Loucy (cell line): Measurements from ENCODE around the gene KCNJ1.

Source experiments
- H2AFZ ChIP-seq: fragments of 200-600 bp; sonication (generic); 2 replicates; pipeline ENCODE4 v1.6.0; 2016; ENCODE audit warnings: antibody characterized with exemption, mild to moderate bottlenecking, low read length, moderate library complexity
- H3F3A ChIP-seq: fragments of 200-600 bp; 2 replicates; pipeline ENCODE4 v1.6.0; 2016; ENCODE audit warnings: antibody characterized with exemption, low read depth, mild to moderate bottlenecking
- H3K27me3 ChIP-seq: fragments of 200-600 bp; sonication (generic); 2 replicates; pipeline ENCODE4 v1.6.1; 2014; ENCODE audit warnings: low read length, mild to moderate bottlenecking; ENCODE audit not compliant: insufficient read depth, poor library complexity, severe bottlenecking
- H3K36me3 ChIP-seq: fragments of 200-600 bp; sonication (generic); 2 replicates; pipeline ENCODE4 v1.6.1; 2016; ENCODE audit warnings: low read length; ENCODE audit not compliant: insufficient read depth
- H3K4me1 ChIP-seq: fragments of 200-600 bp; sonication (generic); 2 replicates; pipeline ENCODE4 v1.5.1; 2014; ENCODE audit warnings: low read length, mild to moderate bottlenecking; ENCODE audit not compliant: insufficient read depth, poor library complexity, severe bottlenecking
- H3K4me2 ChIP-seq: fragments of 200-600 bp; sonication (generic); 2 replicates; pipeline ENCODE4 v1.6.0; 2014; ENCODE audit warnings: antibody characterized with exemption, low read length, low read depth, mild to moderate bottlenecking; ENCODE audit not compliant: poor library complexity, severe bottlenecking
- H3K4me3 ChIP-seq: fragments of 200-600 bp; sonication (generic); 2 replicates; pipeline ENCODE4 v1.5.1; 2014; ENCODE audit warnings: low read length, mild to moderate bottlenecking, mixed read lengths; ENCODE audit not compliant: poor library complexity, severe bottlenecking
- H3K79me2 ChIP-seq: fragments of 200-600 bp; sonication (generic); 2 replicates; pipeline ENCODE4 v1.6.1; 2014; ENCODE audit warnings: low read length; ENCODE audit not compliant: insufficient read depth
- H3K9ac ChIP-seq: fragments of 200-600 bp; sonication (generic); 2 replicates; pipeline ENCODE4 v1.6.0; 2014; ENCODE audit warnings: mild to moderate bottlenecking, low read depth, low read length, moderate library complexity; ENCODE audit not compliant: poor library complexity, severe bottlenecking
- H3K9me2 ChIP-seq: fragments of 200-600 bp; sonication (generic); replicated peaks from 2 replicates; pipeline ENCODE4 v1.6.1; 2016; ENCODE audit warnings: low read depth, low read length, mixed read lengths
- H3K9me3 ChIP-seq: fragments of 200-600 bp; sonication (generic); 2 replicates; pipeline ENCODE4 v1.6.1; 2014; ENCODE audit warnings: mild to moderate bottlenecking, antibody characterized with exemption, low read length, low read depth; ENCODE audit not compliant: insufficient read depth
- H4K20me1 ChIP-seq: fragments of 200-600 bp; sonication (generic); 2 replicates; pipeline ENCODE4 v1.6.0; 2014; ENCODE audit warnings: antibody characterized with exemption, low read length, mild to moderate bottlenecking; ENCODE audit not compliant: insufficient read depth, poor library complexity, severe bottlenecking
- EZH2phosphoT487 ChIP-seq: fragments of 200-600 bp; IDR thresholded peaks from 2 replicates; pipeline ENCODE4 v1.6.1; 2018; ENCODE audit warnings: antibody characterized with exemption, mild to moderate bottlenecking, moderate library complexity, borderline replicate concordance
- TF ChIP-seq, protein P1 (sequence below): fragments of 200-600 bp; sonication (generic); conservative IDR thresholded peaks from 2 replicates; pipeline ENCODE4 v1.5.1; 2014; ENCODE audit warnings: mild to moderate bottlenecking, antibody characterized with exemption, low read length

The KCNJ1 gene

GRCh38 chr11:128909438-128910125 is 42.5 kb upstream of the KCNJ1 start:
- no peaks in the 10 kb centered on the region for H3K36me3 ChIP-seq
- TF ChIP-seq, protein P1, sequence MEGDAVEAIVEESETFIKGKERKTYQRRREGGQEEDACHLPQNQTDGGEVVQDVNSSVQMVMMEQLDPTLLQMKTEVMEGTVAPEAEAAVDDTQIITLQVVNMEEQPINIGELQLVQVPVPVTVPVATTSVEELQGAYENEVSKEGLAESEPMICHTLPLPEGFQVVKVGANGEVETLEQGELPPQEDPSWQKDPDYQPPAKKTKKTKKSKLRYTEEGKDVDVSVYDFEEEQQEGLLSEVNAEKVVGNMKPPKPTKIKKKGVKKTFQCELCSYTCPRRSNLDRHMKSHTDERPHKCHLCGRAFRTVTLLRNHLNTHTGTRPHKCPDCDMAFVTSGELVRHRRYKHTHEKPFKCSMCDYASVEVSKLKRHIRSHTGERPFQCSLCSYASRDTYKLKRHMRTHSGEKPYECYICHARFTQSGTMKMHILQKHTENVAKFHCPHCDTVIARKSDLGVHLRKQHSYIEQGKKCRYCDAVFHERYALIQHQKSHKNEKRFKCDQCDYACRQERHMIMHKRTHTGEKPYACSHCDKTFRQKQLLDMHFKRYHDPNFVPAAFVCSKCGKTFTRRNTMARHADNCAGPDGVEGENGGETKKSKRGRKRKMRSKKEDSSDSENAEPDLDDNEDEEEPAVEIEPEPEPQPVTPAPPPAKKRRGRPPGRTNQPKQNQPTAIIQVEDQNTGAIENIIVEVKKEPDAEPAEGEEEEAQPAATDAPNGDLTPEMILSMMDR, result no peak
- TF ChIP-seq EZH2phosphoT487, result no peak

DNA sequence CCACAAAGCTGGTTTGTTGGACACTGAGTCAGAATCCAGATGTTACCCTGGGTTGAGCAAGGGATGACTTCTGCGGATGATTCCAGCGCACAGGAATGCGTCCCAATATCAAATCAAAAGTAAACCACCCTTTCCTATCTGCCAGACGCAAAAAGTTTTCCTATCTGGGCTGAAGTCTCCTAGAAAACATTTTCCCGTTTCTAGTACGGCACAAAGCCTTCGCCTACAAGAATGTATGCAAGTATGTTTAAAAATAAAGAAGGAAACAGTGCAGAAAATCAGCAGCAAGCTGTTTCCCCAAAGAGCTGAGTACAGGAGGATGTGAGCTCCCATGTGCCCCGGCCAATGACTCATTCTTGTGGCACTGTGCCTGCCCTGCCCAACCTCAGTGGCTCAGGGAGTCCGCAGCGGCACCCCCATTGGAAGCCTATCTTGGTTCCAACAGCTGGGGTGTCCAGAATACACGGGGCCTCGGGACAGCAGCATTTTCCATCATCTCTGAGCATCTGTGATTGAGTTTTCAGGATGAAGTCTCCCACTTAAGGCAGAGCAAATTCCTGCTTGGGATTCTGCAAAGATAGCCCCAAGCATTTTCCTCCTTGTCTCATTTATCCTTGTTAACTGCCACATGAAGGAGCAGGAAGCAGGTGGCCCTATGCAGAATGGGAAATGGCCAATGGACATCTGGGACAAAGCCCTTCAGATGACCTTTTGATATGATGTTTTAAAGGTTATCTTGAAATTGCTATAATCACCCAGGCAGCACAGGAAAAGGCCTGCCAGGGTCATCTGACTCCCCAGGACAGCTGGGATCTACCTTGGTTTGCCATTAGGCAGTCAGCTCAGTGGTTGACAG is 41.5 kb upstream of the KCNJ1 start:
- Histone ChIP-seq H3K27me3 (no peaks in the 10 kb centered on the region), H3K4me1 (peaks cover 23% of the 10 kb centered on the region), H4K20me1 (no peaks in the 10 kb centered on the region), H3K9ac (no peak overlapping the region), H3K9me3 (no peaks in the 10 kb centered on the region), H2AFZ (no peak overlapping the region), H3K36me3 (no peaks in the 10 kb centered on the region), H3K9me2 (no peaks in the 10 kb centered on the region), H3F3A (no peaks in the 10 kb centered on the region), H3K79me2 (peaks cover 4% of the 10 kb centered on the region; the same call in 1 of the 2 replicates), H3K4me3 (no peak overlapping the region), H3K4me2 (no peak overlapping the region)
- TF ChIP-seq EZH2phosphoT487, result no peak
- TF ChIP-seq, protein P1, result no peak

More at GRCh38 chr11:128909438-128910125, 42.5 kb upstream of the KCNJ1 start:
- H3K27me3 ChIP-seq, result no peaks in the 10 kb centered on the region
- H3K79me2 ChIP-seq, result no peaks in the 10 kb centered on the region
- H3F3A ChIP-seq, result no peaks in the 10 kb centered on the region
- H3K9me2 ChIP-seq, result no peaks in the 10 kb centered on the region
- H3K4me2 ChIP-seq, result no peak overlapping the region
- no peak overlapping the region for H3K4me3 ChIP-seq
- H2AFZ ChIP-seq, result no peak overlapping the region
- no peak overlapping the region for H3K9ac ChIP-seq
- peaks cover 13% of the 10 kb centered on the region for H3K4me1 ChIP-seq
- H4K20me1 ChIP-seq, result no peaks in the 10 kb centered on the region
- H3K9me3 ChIP-seq, result no peaks in the 10 kb centered on the region

DNA sequence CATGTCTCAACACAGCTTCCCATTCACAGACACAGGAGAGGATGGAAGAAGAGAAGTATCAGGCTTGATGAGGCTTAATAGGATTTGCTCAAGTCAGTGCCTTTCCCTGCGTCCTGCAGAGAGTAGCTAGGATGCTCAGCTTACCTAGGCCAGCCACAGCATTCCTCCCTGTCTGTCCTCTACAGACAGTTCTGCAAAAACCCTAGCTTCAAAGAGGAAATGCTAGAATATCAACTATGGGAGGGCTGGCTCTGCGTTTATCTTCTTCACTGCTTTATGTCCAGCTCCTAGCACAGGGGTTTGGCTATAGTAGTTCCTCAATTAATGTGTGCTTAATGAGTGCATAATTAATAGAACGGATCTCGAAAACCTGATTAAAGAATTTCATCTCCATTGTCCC is 40.5 kb upstream of the KCNJ1 start:
- no peaks in the 10 kb centered on the region for H4K20me1 ChIP-seq
- H3K79me2 ChIP-seq, result peaks cover 4% of the 10 kb centered on the region; the same call in 1 of the 2 replicates
- no peak overlapping the region for H3K4me2 ChIP-seq
- no peaks in the 10 kb centered on the region for H3K27me3 ChIP-seq
- no peaks in the 10 kb centered on the region for H3K9me3 ChIP-seq
- no peaks in the 10 kb centered on the region for H3K9me2 ChIP-seq
- TF ChIP-seq EZH2phosphoT487, result no peak
- TF ChIP-seq, protein P1, result no peak
- peaks cover 26% of the 10 kb centered on the region for H3K4me1 ChIP-seq
- no peak overlapping the region for H3K4me3 ChIP-seq
- no peaks in the 10 kb centered on the region for H3K36me3 ChIP-seq
- H3K9ac ChIP-seq, result no peak overlapping the region
- no peak overlapping the region for H2AFZ ChIP-seq
- H3F3A ChIP-seq, result no peaks in the 10 kb centered on the region
